Stimulated activated naive CD4-positive, alpha-beta T cell (primary cell): ENCODE data around the gene FAM53A.
"Not testable (repeated sequence)": the region's sequence is repeated elsewhere in the genome, so short reads cannot be mapped to it uniquely, and the experiment has no call there.

Experiments used
- DNase-seq, 6 experiments: peaks; one replicate each; lab custom pipeline; 2025; lab: John Stamatoyannopoulos, UW

The FAM53A gene

GRCh38 chr4:1716065-1716945, 32.2 kb upstream of the FAM53A start:
- DNase-seq, result no peak

- DNase-seq, result no peak
Measured at GRCh38 chr4:1715002-1715758, 31.1 kb upstream of the FAM53A start.

- no peak for DNase-seq
Measured at GRCh38 chr4:1714303-1715001, 30.3 kb upstream of the FAM53A start.

- DNase-seq, result peak in 1 of 6 experiments; percentile 47
Measured at GRCh38 chr4:1713003-1713851, 29.1 kb upstream of the FAM53A start.

- DNase-seq, result peak; percentile 98 to 99 (median 98)
Measured at GRCh38 chr4:1712216-1713002, 28.3 kb upstream of the FAM53A start, which contains the start of gene SLBP. TSS of gene SLBP (minus strand) at chr4:1712319. CDS start at chr4:1712188, 131 bp downstream.

GRCh38 chr4:1711571-1712215, 27.6 kb upstream of the FAM53A start:
- peak; percentile 26 to 52 (median 41) for DNase-seq

GRCh38 chr4:1711055-1711570, 27.0 kb upstream of the FAM53A start:
- no peak for DNase-seq

GRCh38 chr4:1708581-1708980, 24.5 kb upstream of the FAM53A start:
- DNase-seq, result no peak

GRCh38 chr4:1706358-1706757, 22.2 kb upstream of the FAM53A start:
- DNase-seq, result no peak

GRCh38 chr4:1705732-1706131, 21.6 kb upstream of the FAM53A start:
- no peak for DNase-seq

- DNase-seq, result no peak
Measured at GRCh38 chr4:1703867-1704266, 19.8 kb upstream of the FAM53A start.

GRCh38 chr4:1701671-1702070, 17.6 kb upstream of the FAM53A start:
- DNase-seq, result not testable (repeated sequence)

GRCh38 chr4:1695913-1696312, 11.8 kb upstream of the FAM53A start:
- DNase-seq, result no peak

GRCh38 chr4:1693131-1693896, 9.2 kb upstream of the FAM53A start:
- peak; percentile 58 to 86 (median 66) for DNase-seq

GRCh38 chr4:1691737-1692373, 7.7 kb upstream of the FAM53A start:
- DNase-seq, result no peak

- no peak for DNase-seq
Measured at GRCh38 chr4:1690698-1691097, 6.6 kb upstream of the FAM53A start.

- no peak for DNase-seq
Measured at GRCh38 chr4:1686440-1687036, 2.4 kb upstream of the FAM53A start.
